Measurements from ENCODE around the gene HS3ST5. TPM values are rescaled to one million over a fixed set of nuclear protein-coding genes. Genes with fewer than 3 reads are reported as not detected.

HS3ST5 gene
- polyA plus RNA-seq, 3 donors = not detected

DNA sequence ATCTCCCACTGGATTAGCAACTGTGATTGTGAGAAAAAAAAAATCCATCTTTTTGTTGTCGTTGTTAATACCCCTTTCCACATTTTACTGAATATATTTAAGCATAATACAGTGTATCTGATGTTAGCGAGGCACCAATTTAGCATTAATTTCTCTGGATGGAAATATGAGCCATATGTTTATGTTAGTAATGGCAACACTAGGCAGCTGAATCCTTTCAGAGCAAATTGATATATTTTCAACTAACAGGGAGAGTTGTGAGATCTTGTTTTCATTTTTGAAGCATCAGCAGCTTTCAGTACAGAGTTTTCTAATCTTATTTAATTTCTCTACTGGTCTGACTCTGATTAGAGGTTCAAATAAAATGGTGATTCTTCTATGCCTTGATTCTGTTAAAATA lies 287.1 kb downstream of the HS3ST5 start:
- Histone ChIP-seq H3K36me3 (replicated peaks in 1 of 2; ENCODE audit: control insufficient read depth in 1 of 2, insufficient read depth in 2 of 2, low read length in 2 of 2) (no peaks in the 10 kb centered on the region), H3K27me3 (ENCODE audit: control insufficient read depth in 2 of 2, insufficient read depth in 2 of 2, low read length in 2 of 2) (no peaks in the 10 kb centered on the region), H3K4me3 (replicated peaks in 1 of 3; ENCODE audit: low read depth in 2 of 3, low read length in 3 of 3) (no peak overlapping the region), H3K27ac (ENCODE audit: low read depth in 1 of 2, low read length in 2 of 2) (no peak overlapping the region), H2AFZ (ENCODE audit: insufficient read depth, low read depth, low read length, poor library complexity, severe bottlenecking) (no peak overlapping the region), H3K4me1 (ENCODE audit: control insufficient read depth in 1 of 2, insufficient read depth in 2 of 2, low read length in 2 of 2) (peaks cover 0 to 8% of the 10 kb centered on the region in 2 donors), H3K79me2 (ENCODE audit: insufficient read depth, low read length) (no peaks in the 10 kb centered on the region), H4K20me1 (ENCODE audit: insufficient read depth, low read length) (no peaks in the 10 kb centered on the region), H3K9ac (ENCODE audit: insufficient read depth, low read length, poor library complexity, severe bottlenecking) (no peak overlapping the region), H3K9me3 (replicated peaks in 1 of 2; ENCODE audit: control insufficient read depth in 1 of 2, insufficient read depth in 1 of 2, low read length in 2 of 2) (no peaks in the 10 kb centered on the region), H3K4me2 (replicated peaks; ENCODE audit: extremely low read depth, low read length, poor library complexity, severe bottlenecking) (no peak overlapping the region)
- H3K27me3 Mint-ChIP-seq (ENCODE audit: low read depth in 3 of 3) = peaks cover 0 to 4% (median 1%) of the 10 kb centered on the region in 3 donors
- no peaks in the 10 kb centered on the region for H3K36me3 Mint-ChIP-seq
- intact Hi-C loops (cut with micrococcal nuclease) = no loop called here
- H3K4me1 Mint-ChIP-seq = no peaks in the 10 kb centered on the region
- no peak for DNase-seq
- WGBS (ENCODE audit: insufficient coverage) = no CpG with 5 or more reads among the region's 2 CpGs
- H3K4me3 Mint-ChIP-seq = no peak overlapping the region
- H3K27ac Mint-ChIP-seq = no peak overlapping the region
- H3K9me3 Mint-ChIP-seq = peaks cover 0 to 2% (median 0%) of the 10 kb centered on the region in 7 donors
- no peak for TF ChIP-seq CTCF (IDR thresholded peaks at IDR 0.05)

DNA sequence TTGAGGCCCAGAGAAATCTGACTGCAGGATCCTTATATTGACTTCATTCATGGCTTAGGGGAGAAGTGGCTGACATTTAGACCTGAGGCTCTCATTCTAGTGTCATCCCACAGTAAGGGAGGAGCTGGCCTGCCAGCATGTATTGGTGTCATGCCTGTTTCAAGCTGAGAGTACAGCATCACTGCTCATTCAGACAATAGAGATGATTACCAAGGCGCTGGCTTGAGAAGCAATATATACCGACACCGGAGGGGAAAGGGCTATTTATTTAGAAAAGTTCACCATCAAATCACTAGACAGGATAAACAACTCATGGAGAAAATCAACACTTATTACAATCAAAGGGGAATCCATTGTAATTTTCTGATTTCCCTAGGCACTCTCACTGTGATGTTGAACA lies 287.5 kb downstream of the HS3ST5 start:
- H3K4me1 ChIP-seq (ENCODE audit: control insufficient read depth in 1 of 2, insufficient read depth in 2 of 2, low read length in 2 of 2) = peaks cover 0 to 4% of the 10 kb centered on the region in 2 donors
- intact Hi-C loops (cut with micrococcal nuclease) = no loop called here
- H3K27me3 Mint-ChIP-seq (ENCODE audit: low read depth in 3 of 3) = peaks cover 0 to 4% (median 1%) of the 10 kb centered on the region in 3 donors

More for the DNA sequence above, 287.5 kb downstream of the HS3ST5 start:
- no peaks in the 10 kb centered on the region for H3K4me1 Mint-ChIP-seq
- H3K9ac ChIP-seq (ENCODE audit: insufficient read depth, low read length, poor library complexity, severe bottlenecking) = no peak overlapping the region
- no peak overlapping the region for H3K27ac Mint-ChIP-seq
- no peak overlapping the region for H3K4me3 ChIP-seq (replicated peaks in 1 of 3; ENCODE audit: low read depth in 2 of 3, low read length in 3 of 3)
- no CpG with 5 or more reads among the region's 3 CpGs for WGBS (ENCODE audit: insufficient coverage)
- peaks cover 0 to 2% (median 0%) of the 10 kb centered on the region in 7 donors for H3K9me3 Mint-ChIP-seq
- no peaks in the 10 kb centered on the region for H3K27me3 ChIP-seq (ENCODE audit: control insufficient read depth in 2 of 2, insufficient read depth in 2 of 2, low read length in 2 of 2)
- H3K4me3 Mint-ChIP-seq = no peak overlapping the region
- no peaks in the 10 kb centered on the region for H3K36me3 ChIP-seq (replicated peaks in 1 of 2; ENCODE audit: control insufficient read depth in 1 of 2, insufficient read depth in 2 of 2, low read length in 2 of 2)
- no peaks in the 10 kb centered on the region for H4K20me1 ChIP-seq (ENCODE audit: insufficient read depth, low read length)
- TF ChIP-seq CTCF (IDR thresholded peaks at IDR 0.05) = no peak
- H2AFZ ChIP-seq (ENCODE audit: insufficient read depth, low read depth, low read length, poor library complexity, severe bottlenecking) = no peak overlapping the region
- no peaks in the 10 kb centered on the region for H3K36me3 Mint-ChIP-seq
- no peaks in the 10 kb centered on the region for H3K9me3 ChIP-seq (replicated peaks in 1 of 2; ENCODE audit: control insufficient read depth in 1 of 2, insufficient read depth in 1 of 2, low read length in 2 of 2)
- no peaks in the 10 kb centered on the region for H3K79me2 ChIP-seq (ENCODE audit: insufficient read depth, low read length)
- H3K4me2 ChIP-seq (replicated peaks; ENCODE audit: extremely low read depth, low read length, poor library complexity, severe bottlenecking) = no peak overlapping the region
- DNase-seq = no peak
- no peak overlapping the region for H3K27ac ChIP-seq (ENCODE audit: low read depth in 1 of 2, low read length in 2 of 2)
